ENCODE measurements around the gene NDOR1. TPM values are rescaled to one million over a fixed set of nuclear protein-coding genes. Genes with fewer than 3 reads are reported as not detected.

Gene NDOR1
- total RNA-seq, 2 experiments from 2014 or later = 27.7 to 30.0 TPM

DNA sequence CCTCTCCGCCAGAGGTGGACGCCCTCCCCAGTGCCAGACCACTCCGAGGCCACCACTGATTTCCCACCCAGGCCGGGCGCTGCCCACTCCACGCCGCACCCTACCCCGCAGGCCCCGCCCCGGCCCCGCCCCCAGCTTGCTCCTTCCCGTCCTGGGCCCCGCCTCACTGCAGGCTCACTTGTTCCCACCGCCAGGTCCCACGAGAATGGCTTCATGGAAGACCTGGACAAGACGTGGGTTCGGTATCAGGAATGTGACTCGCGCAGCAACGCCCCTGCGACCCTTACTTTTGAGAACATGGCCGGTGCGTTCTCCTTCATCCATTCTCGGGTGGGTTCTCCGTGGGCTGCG lies 42.2 kb upstream of the NDOR1 start:
- H3K4me1 Mint-ChIP-seq = peaks cover 6% of the 10 kb centered on the region
- no peaks in the 10 kb centered on the region for H3K36me3 Mint-ChIP-seq (ENCODE audit: low read depth)
- DNase-seq = no peak
- H3K4me3 Mint-ChIP-seq = no peak overlapping the region
- ChIA-PET POLR2A (no interaction called here), CTCF (no interaction called here)
- H3K27ac Mint-ChIP-seq = no peak overlapping the region
- peaks cover 27% of the 10 kb centered on the region for H3K27me3 Mint-ChIP-seq
- H3K9me3 Mint-ChIP-seq = no peaks in the 10 kb centered on the region

DNA sequence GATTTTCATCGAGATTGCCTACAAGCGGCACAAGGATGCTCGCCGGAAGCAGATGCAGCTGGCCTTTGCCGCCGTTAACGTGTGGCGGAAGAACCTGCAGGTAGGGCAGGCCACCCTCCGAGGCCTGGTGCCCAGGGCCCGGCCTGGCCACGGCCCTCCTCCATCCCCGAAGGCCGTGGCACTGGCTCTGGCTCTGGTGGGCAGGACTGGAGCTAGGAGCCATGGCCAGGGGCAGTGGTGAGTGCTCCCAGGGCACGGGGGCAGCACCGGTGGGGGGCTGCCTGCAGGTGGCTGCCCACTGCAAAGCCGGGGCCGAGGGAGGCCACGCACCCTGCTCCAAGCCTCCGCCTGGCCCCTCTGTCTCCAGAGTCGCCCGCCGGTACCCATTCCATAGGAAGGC lies 41.7 kb upstream of the NDOR1 start:
- POLR2A ChIA-PET = no interaction called here
- H3K27me3 Mint-ChIP-seq = peaks cover 28% of the 10 kb centered on the region
- no peak for DNase-seq
- CTCF ChIA-PET = no interaction called here
- no peaks in the 10 kb centered on the region for H3K9me3 Mint-ChIP-seq
- peaks cover 7% of the 10 kb centered on the region for H3K4me1 Mint-ChIP-seq
- H3K27ac Mint-ChIP-seq = no peak overlapping the region
- no peak overlapping the region for H3K4me3 Mint-ChIP-seq
- no peaks in the 10 kb centered on the region for H3K36me3 Mint-ChIP-seq (ENCODE audit: low read depth)

DNA sequence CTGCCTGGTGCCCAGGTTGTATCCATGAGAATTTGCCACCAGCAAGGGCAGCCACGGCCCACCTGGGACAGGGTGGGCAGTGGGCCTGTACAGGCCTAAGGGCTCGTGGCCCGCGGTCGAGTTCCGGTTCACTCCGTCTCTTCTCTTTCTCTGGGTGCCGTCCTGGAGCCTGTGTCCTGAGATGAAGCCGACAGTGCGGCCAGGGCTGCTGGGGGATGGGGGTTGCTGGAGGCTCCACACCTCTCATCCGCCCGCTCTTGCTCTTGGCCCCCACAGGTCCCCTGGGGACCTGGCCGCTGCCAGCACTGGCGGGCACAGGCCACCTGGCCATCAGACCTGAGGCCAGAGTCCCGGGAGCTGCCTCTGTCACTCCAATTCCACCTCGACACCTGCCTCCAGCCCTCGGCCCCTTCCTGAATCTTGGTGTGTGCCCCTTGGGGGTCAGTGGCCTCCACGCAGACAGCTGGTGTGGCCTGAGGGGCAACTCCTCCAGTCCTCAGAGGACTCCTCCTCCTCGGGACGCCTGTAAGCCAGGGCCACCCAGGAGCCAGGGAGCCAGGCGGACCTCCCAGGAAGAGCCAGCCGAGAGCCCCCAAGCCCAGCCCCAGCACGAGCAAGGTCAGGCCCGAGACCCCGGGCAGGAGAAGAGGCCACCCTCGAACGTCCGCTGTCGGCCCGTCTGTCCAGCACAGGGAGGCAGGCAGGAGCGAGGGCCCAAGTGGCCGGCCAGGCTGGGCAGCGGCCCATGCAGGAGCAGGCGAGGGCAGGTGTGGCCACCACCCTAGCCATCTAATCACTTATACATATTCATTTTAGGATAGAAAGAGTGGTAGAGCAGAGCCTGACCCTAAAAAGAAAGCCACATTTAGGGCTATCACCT lies 40.9 kb upstream of the NDOR1 start:
- peaks cover 23% of the 10 kb centered on the region for H3K27me3 Mint-ChIP-seq
- no peaks in the 10 kb centered on the region for H3K36me3 Mint-ChIP-seq (ENCODE audit: low read depth)
- no peak overlapping the region for H3K4me3 Mint-ChIP-seq
- H3K4me1 Mint-ChIP-seq = peaks cover 3% of the 10 kb centered on the region
- H3K27ac Mint-ChIP-seq = no peak overlapping the region
- ChIA-PET POLR2A (no interaction called here), CTCF (no interaction called here)
- H3K9me3 Mint-ChIP-seq = no peaks in the 10 kb centered on the region
- DNase-seq = no peak

DNA sequence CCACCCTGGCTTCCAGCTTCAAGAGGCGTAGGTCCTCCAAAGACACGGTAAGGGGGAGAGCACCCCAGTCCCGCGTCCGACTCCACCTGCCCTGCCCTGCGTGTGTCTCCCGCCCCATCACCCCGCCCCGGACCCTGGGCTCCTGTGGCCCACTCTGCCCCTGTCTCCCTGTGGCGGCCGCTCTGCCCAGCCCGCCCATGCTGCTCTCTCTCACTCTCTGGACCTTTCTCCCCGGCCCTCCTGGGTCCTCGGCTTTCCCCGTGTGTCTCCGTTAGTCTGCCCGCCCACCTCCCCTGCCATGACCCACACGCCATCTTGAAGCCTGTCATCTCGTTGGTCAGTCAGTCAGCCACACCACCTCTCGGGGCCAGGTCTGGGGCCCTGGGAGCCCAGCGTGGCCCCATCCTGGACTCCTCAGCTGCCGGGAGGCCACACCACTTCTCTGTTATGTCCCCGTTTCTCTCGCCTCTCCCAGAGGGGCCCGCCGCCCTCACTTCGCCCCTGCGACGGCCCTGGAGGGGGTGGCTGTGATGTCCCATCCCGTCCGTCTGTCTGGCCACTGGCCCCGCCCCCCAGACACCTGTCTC lies 40.2 kb upstream of the NDOR1 start:
- ChIA-PET POLR2A (no interaction called here), CTCF (no interaction called here)
- Mint-ChIP-seq H3K27ac (no peak overlapping the region), H3K4me1 (peaks cover 3% of the 10 kb centered on the region), H3K36me3 (ENCODE audit: low read depth) (no peaks in the 10 kb centered on the region), H3K4me3 (no peak overlapping the region), H3K9me3 (no peaks in the 10 kb centered on the region), H3K27me3 (peaks cover 24% of the 10 kb centered on the region)
- DNase-seq = no peak

DNA sequence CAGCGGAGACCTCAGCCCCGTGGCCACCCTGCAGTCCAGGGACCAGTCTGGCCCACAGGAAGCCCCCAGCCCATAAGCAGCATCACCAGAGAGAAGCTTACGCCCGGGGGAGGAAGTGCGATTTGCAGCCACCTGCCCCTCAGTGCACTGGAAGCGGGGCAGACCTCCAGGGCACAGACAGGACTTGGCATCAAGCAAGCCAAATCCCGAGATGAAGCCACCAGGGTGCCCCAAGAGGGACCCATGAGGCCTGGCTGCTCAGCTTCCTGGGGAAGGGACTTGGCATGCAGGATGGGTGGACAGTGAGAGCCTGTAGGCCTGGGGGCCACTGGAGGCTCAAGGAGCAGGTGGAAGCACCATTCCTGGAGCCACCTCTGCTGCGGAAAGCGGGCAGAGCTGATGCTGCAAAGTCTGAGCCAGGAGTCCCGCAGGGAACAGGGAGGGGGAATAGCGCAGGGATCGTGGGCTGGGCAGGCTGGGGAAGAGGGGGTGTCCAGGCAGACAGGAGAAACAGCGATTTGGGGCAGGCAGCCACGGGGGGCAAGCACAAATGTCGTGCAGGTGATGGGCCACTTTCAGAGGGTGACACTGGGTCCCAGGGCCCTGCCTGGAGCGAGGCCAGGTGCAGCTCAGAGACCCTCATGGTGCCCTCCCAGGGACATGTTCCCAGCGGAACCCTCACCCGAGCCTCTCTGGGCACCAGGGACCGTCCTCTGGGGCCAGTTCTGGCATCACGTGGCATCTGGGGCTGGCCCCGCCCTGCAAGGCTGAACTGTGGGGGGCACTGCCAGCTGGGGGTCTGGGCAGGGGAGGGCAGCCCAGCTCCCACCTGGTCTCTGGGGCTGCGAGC lies 38.9 kb upstream of the NDOR1 start:
- no peaks in the 10 kb centered on the region for H3K9me3 Mint-ChIP-seq
- H3K27ac Mint-ChIP-seq = no peak overlapping the region
- no peak overlapping the region for H3K4me3 Mint-ChIP-seq
- no peak for DNase-seq
- POLR2A ChIA-PET = interaction anchor here (1.1 to 1.2 kb wide), 2 partner anchors 10 to 22 kb away, joined by 3 read pairs; partner anchors contain the start of gene SSNA1
- H3K27me3 Mint-ChIP-seq = peaks cover 35% of the 10 kb centered on the region
- peaks cover 3% of the 10 kb centered on the region for H3K4me1 Mint-ChIP-seq
- CTCF ChIA-PET = no interaction called here
- no peaks in the 10 kb centered on the region for H3K36me3 Mint-ChIP-seq (ENCODE audit: low read depth)

DNA sequence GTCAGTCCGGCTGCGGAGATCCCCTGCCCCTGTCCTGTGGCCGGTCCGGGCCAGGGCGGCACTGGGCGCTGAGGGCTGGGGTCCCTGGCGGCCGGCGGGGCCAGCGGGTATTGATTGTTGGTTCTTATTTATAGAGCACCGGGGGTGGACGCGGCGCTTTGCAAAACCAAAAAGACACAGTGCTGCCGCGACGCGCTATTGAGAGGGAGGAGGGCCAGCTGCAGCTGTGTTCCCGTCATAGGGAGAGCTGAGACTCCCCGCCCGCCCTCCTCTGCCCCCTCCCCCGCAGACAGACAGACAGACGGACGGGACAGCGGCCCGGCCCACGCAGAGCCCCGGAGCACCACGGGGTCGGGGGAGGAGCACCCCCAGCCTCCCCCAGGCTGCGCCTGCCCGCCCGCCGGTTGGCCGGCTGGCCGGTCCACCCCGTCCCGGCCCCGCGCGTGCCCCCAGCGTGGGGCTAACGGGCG lies 38.2 kb upstream of the NDOR1 start:
- Mint-ChIP-seq H3K27ac (no peak overlapping the region), H3K9me3 (no peaks in the 10 kb centered on the region), H3K36me3 (ENCODE audit: low read depth) (no peaks in the 10 kb centered on the region), H3K4me3 (no peak overlapping the region), H3K27me3 (peaks cover 35% of the 10 kb centered on the region), H3K4me1 (peaks cover 3% of the 10 kb centered on the region)
- POLR2A ChIA-PET = interaction anchor here (1.1 to 1.2 kb wide), 2 partner anchors 9 to 21 kb away, joined by 3 read pairs; partner anchors contain the start of gene SSNA1
- CTCF ChIA-PET = no interaction called here
- DNase-seq = no peak

DNA sequence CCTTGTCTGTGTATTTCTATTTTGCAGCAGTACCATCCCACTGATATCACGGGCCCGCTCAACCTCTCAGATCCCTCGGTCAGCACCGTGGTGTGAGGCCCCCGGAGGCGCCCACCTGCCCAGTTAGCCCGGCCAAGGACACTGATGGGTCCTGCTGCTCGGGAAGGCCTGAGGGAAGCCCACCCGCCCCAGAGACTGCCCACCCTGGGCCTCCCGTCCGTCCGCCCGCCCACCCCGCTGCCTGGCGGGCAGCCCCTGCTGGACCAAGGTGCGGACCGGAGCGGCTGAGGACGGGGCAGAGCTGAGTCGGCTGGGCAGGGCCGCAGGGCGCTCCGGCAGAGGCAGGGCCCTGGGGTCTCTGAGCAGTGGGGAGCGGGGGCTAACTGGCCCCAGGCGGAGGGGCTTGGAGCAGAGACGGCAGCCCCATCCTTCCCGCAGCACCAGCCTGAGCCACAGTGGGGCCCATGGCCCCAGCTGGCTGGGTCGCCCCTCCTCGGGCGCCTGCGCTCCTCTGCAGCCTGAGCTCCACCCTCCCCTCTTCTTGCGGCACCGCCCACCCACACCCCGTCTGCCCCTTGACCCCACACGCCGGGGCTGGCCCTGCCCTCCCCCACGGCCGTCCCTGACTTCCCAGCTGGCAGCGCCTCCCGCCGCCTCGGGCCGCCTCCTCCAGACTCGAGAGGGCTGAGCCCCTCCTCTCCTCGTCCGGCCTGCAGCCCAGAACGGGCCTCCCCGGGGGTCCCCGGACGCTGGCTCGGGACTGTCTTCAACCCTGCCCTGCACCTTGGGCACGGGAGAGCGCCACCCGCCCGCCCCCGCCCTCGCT lies 37.5 kb upstream of the NDOR1 start:
- Mint-ChIP-seq H3K27me3 (peaks cover 37% of the 10 kb centered on the region), H3K36me3 (ENCODE audit: low read depth) (no peaks in the 10 kb centered on the region), H3K27ac (no peak overlapping the region), H3K4me3 (no peak overlapping the region), H3K9me3 (no peaks in the 10 kb centered on the region), H3K4me1 (peaks cover 3% of the 10 kb centered on the region)
- CTCF ChIA-PET = no interaction called here
- DNase-seq = no peak
- POLR2A ChIA-PET = interaction anchor here (1.1 kb wide), 1 partner anchor 21 kb away, joined by 3 read pairs; the partner anchor contains the start of gene SSNA1

GRCh38 chr9:137168573-137168903 lies 37.0 kb upstream of the NDOR1 start:
- H3K9me3 Mint-ChIP-seq = no peaks in the 10 kb centered on the region
- no peak for DNase-seq
- H3K36me3 Mint-ChIP-seq (ENCODE audit: low read depth) = no peaks in the 10 kb centered on the region
- no peak overlapping the region for H3K27ac Mint-ChIP-seq
- ChIA-PET CTCF (no interaction called here), POLR2A (interaction anchor here (1.1 kb wide), 1 partner anchor 20 kb away, joined by 3 read pairs; the partner anchor contains the start of gene SSNA1)
- no peak overlapping the region for H3K4me3 Mint-ChIP-seq
- H3K4me1 Mint-ChIP-seq = peaks cover 3% of the 10 kb centered on the region
- H3K27me3 Mint-ChIP-seq = peaks cover 41% of the 10 kb centered on the region

DNA sequence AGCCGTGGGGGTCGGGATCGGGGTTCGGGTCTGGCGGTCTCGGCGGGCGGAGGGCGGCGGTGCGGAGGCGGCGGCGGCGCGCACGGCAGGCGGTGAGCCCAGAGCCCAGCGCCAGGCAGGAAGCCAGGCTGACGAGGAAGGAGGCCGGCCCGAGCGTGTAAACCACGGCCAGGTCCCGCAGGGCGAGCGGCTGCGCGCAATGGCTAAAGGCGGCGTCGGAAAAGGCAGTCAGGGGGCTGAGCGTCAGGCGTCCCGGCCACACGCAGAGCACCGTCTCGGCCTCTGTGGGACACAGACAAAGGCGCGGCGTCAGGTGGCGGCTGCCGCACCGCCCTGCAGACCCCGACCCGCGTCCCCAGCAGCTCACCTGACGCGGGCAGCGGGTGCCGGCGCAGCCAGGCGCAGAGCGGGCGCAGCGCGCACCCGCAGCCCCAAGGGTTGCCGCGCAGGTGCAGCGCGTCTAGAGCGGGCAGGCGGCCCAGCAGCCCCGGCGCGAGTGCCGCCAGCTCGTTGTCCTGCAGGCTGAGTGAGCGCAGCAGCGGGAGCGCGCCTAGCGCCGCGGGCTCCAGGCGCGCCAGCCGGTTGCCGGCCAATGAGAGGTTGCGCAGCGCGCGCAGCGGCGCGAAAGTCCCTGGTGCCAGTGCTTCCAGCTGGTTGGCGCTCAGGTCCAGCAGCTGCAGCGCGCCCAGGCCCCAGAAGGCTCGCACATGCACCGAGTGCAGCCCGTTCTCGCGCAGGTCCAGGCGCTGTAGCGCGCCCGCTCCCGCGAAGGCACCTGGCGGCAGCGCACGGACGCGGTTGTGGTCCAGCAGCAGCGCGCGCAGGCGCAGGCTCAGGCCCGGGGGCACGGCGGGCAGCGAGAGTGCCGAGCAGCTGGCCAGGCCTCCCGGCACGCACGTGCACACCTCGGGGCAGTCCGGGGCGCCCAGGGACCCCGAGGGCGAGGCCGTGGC lies 36.3 kb upstream of the NDOR1 start:
- H3K36me3 Mint-ChIP-seq (ENCODE audit: low read depth) = no peaks in the 10 kb centered on the region
- no peak overlapping the region for H3K27ac Mint-ChIP-seq
- ChIA-PET POLR2A (interaction anchor here (0.8 to 1.1 kb wide), 3 partner anchors 19 to 500 kb away, joined by 3 read pairs; partner anchors contain the start of genes ANAPC2 and SSNA1), CTCF (no interaction called here)
- peaks cover 45% of the 10 kb centered on the region for H3K27me3 Mint-ChIP-seq
- H3K4me3 Mint-ChIP-seq = peak overlapping the region; percentile 56
- H3K9me3 Mint-ChIP-seq = no peaks in the 10 kb centered on the region
- H3K4me1 Mint-ChIP-seq = peaks cover 3% of the 10 kb centered on the region
- no peak for DNase-seq

- no peak within 1 kb of the TSS for H3K27ac Mint-ChIP-seq
- no peaks in the 10 kb centered on the region for H3K9me3 Mint-ChIP-seq
- H3K27me3 Mint-ChIP-seq = peaks cover 45% of the 10 kb centered on the region
- peak within 1 kb of the TSS; percentile 56 for H3K4me3 Mint-ChIP-seq
- ChIA-PET POLR2A (interaction anchor here (0.8 to 0.9 kb wide), 2 partner anchors 18 to 501 kb away, joined by 3 read pairs; partner anchors contain the start of genes ANAPC2 and SSNA1), CTCF (interaction anchor here (0.6 kb wide), 1 partner anchor 35 kb away, joined by 4 read pairs; no protein-coding TSS in a partner anchor)
- DNase-seq = no peak
- no peaks in the 10 kb centered on the region for H3K36me3 Mint-ChIP-seq (ENCODE audit: low read depth)
- H3K4me1 Mint-ChIP-seq = peaks cover 3% of the 10 kb centered on the region
Observed at GRCh38 chr9:137169896-137170358, 35.6 kb upstream of the NDOR1 start, which contains the start of gene LRRC26. LRRC26 (minus strand) TSS chr9:137170051; CDS start chr9:137169943, 108 bp downstream.

DNA sequence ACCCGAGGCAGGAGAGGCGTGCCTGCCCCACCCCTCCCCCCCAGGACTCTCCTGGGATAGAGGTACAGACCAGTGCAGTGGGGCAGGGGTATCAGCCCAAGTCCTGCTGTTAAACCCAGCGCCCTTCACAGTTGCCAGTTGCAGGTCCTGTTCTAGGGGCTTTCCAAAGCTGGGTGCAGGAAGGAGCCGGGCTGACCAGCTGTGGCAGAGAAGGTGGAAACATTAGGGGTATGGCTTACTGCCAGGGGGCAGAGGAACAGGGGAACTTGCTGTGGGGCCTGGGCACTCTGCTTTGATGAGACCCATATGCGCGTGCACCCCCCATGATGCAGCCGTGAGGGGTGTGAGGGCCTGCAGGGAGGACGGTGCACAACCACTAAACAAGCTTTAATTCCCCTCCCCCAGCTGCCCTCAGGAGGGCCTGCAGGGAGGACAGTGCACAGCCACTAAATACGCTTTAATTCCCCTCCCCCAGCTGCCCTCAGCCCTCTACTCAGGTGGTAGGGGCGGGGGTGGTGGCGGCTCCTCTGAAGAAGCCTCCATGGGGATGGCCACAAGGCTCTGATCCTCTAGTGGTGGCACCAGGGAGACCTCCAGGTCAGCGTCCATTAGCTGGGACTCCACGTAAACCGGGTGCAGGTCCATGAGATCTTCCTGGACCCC lies 34.9 kb upstream of the NDOR1 start:
- no peaks in the 10 kb centered on the region for H3K9me3 Mint-ChIP-seq
- no peak overlapping the region for H3K27ac Mint-ChIP-seq
- H3K4me1 Mint-ChIP-seq = peaks cover 3% of the 10 kb centered on the region
- no peak overlapping the region for H3K4me3 Mint-ChIP-seq
- H3K36me3 Mint-ChIP-seq (ENCODE audit: low read depth) = no peaks in the 10 kb centered on the region
- ChIA-PET POLR2A (interaction anchor here (0.9 kb wide), 1 partner anchor 18 kb away, joined by 3 read pairs; the partner anchor contains the start of genes ANAPC2 and SSNA1), CTCF (interaction anchor here (0.6 to 1.2 kb wide), 2 partner anchors 36 to 54 kb away, joined by 3 to 4 read pairs; no protein-coding TSS in a partner anchor)
- H3K27me3 Mint-ChIP-seq = peaks cover 42% of the 10 kb centered on the region
- DNase-seq = no peak

Data from activated CD4-positive, alpha-beta memory T cell treated with anti-CD3 and anti-CD28 coated beads, Interleukin-2, amount 10 ng/mL, durations not matched to agents 7 days and 5 days (primary cell).